Stimulated activated effector memory CD8-positive, alpha-beta T cell treated with anti-CD3 and anti-CD28 coated beads, Interleukin-12 subunit alpha, Interleukin-12 subunit beta, amount 100 ng/mL, for 72 hours (primary cell): ENCODE results near the gene ABCD4.

ENCODE experiments used
- ATAC-seq: fragments of 150-1000 bp; cut with Tn5 transposase; 2 replicates; pipeline ENCODE4 v1.10.0; 2021
- DNase-seq, 2 donors: peaks; one replicate each; pipeline ENCODE4 v3.0.0; 2021 to 2022; ENCODE audit warnings: low spot score in 2 of 2
- H3K27ac Mint-ChIP-seq: one replicate; pipeline ENCODE4 v1.8.0; 2022; ENCODE audit warnings: mild to moderate bottlenecking, mixed read lengths
- H3K36me3 Mint-ChIP-seq: one replicate; pipeline ENCODE4 v1.8.0; 2022; ENCODE audit warnings: mild to moderate bottlenecking, mixed read lengths
- H3K4me1 Mint-ChIP-seq: one replicate; pipeline ENCODE4 v1.8.0; 2022; ENCODE audit warnings: mixed read lengths
- H3K4me3 Mint-ChIP-seq: one replicate; pipeline ENCODE4 v1.8.0; 2022; ENCODE audit warnings: mild to moderate bottlenecking, mixed read lengths
- H3K9me3 Mint-ChIP-seq: one replicate; pipeline ENCODE4 v1.8.0; 2022; ENCODE audit warnings: mixed read lengths

Gene ABCD4

DNA sequence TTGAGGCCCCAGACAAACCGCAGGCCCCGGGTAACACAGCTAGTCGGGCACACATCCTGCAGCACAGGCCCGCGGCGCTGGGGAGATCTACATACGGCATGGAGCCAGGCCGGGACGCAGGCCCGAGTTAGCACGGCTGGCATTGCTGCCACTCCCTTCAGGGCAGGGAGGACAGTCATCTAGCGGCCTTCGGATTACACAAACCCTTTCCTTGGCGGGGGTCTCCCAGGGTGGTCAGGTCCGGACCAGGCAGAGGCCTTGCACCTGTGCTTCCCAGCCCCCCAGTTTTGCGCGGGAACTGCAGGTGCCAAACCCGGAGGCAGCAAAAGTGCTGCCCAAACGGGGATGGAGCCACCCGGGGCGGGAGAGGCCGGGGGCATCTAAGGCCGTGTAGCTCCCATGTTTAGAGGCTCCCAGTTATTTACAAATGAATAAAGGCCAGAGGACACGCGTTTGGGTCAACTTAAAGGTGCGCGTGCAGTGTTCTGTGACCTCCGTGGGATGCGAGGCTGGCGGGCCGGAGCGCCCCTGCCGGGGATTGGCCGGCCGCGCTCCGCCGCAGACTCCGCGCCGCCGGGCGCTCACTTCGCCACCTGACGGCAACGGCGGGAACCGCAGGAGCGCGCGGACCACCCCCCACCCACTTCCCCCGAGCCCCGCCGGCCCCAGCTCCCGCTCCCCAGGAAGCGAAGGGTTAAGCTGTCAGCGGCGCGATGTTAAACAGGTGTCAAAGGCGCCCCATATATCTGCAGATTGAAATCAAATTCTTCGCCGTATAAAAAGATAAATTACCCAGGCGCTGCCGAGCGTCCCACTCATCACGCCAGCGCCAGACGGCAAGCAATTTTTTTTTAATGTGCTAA lies 45.4 kb downstream of the ABCD4 start:
- Mint-ChIP-seq H3K27ac (no peak overlapping the region), H3K36me3 (no peaks in the 10 kb centered on the region), H3K4me3 (peak overlapping the region; percentile 70), H3K4me1 (peaks cover 6% of the 10 kb centered on the region), H3K9me3 (no peaks in the 10 kb centered on the region)
- ATAC-seq (peak; percentile 86), DNase-seq (peak; percentile 67 to 83)

DNA sequence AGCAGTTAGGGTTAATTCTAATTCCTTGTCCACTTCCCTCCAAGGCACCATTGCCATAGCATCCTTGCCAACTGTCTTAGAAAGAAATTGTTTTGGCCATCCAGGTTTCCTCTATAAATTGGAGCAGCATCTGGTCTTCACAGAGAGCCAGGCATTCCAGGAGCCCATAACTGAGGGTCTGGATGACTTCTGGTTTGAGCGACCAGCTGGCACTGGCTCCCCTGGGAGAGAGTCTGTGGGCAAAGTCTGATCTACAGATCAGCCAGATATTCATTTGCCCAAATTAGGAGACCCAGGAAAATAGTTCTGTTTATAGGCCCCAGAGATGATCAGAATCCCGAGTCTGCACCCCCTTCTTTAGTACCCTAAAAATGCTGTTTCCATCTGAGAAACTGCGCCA lies 47.5 kb downstream of the ABCD4 start:
- DNase-seq (no peak), ATAC-seq (no peak)
- Mint-ChIP-seq H3K9me3 (no peaks in the 10 kb centered on the region), H3K4me1 (peaks cover 15% of the 10 kb centered on the region), H3K4me3 (no peak overlapping the region), H3K27ac (no peak overlapping the region), H3K36me3 (peaks cover 4% of the 10 kb centered on the region)

GRCh38 chr14:74249433-74250375 lies 53.0 kb downstream of the ABCD4 start:
- Mint-ChIP-seq H3K9me3 (no peaks in the 10 kb centered on the region), H3K27ac (no peak overlapping the region), H3K4me1 (peaks cover 9% of the 10 kb centered on the region), H3K36me3 (peaks cover 4% of the 10 kb centered on the region), H3K4me3 (no peak overlapping the region)
- DNase-seq (no peak), ATAC-seq (no peak)

- DNase-seq (no peak), ATAC-seq (no peak)
- Mint-ChIP-seq H3K36me3 (peaks cover 4% of the 10 kb centered on the region), H3K4me3 (no peak overlapping the region), H3K9me3 (no peaks in the 10 kb centered on the region), H3K27ac (no peak overlapping the region), H3K4me1 (peaks cover 9% of the 10 kb centered on the region)
Measured at GRCh38 chr14:74248017-74248416, 54.7 kb downstream of the ABCD4 start.

DNA sequence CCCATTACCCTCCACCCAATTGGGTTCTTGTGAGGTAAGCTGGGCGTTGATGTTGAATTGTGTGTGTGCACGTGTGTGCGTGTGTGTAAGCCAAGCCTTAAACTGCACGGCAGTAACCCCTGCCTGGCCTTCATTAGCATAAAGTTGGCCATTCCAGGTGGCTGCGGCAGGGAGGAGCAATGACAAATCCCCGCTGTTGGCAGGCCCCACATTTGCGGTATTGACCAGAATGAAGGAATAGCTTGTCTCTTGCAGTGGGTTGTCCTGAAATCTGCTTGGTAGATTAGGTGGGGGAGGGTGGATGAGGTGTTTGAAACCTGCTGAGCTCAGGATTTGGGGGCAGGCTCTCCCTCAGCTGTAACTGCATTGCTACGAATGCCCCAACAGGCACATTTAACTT lies 56.2 kb downstream of the ABCD4 start:
- Mint-ChIP-seq H3K27ac (no peak overlapping the region), H3K36me3 (no peaks in the 10 kb centered on the region), H3K9me3 (no peaks in the 10 kb centered on the region), H3K4me1 (peaks cover 16% of the 10 kb centered on the region), H3K4me3 (no peak overlapping the region)
- ATAC-seq, result no peak
- DNase-seq, result no peak

DNA sequence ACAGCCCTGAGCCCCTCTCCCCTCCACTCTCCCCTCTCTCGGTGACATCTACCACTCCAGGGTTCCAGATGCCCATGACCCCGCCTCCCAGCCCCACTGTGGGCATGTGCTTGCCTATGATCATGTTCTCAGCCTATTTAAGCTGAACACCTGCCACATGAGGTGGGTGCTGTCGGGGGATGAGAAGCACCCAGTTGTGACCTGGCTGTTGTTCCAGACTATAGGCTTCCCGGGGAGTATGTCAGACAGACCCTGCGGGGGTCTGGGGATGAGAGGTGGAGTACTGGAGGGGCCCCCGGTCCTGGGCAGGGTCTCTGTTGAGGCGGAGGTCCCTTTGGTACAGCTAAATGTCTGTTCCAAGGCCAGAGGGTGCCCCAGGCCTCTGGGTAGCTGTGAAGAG lies 57.4 kb downstream of the ABCD4 start:
- H3K9me3 Mint-ChIP-seq, result no peaks in the 10 kb centered on the region
- H3K4me3 Mint-ChIP-seq, result no peak overlapping the region
- H3K4me1 Mint-ChIP-seq, result peaks cover 24% of the 10 kb centered on the region
- no peaks in the 10 kb centered on the region for H3K36me3 Mint-ChIP-seq
- DNase-seq (no peak), ATAC-seq (no peak)
- H3K27ac Mint-ChIP-seq, result no peak overlapping the region

- Mint-ChIP-seq H3K36me3 (no peaks in the 10 kb centered on the region), H3K27ac (no peak overlapping the region), H3K9me3 (no peaks in the 10 kb centered on the region), H3K4me1 (peaks cover 26% of the 10 kb centered on the region), H3K4me3 (no peak overlapping the region)
- ATAC-seq, result no peak
- DNase-seq, result no peak
Measured at GRCh38 chr14:74244115-74244514, 58.6 kb downstream of the ABCD4 start.

DNA sequence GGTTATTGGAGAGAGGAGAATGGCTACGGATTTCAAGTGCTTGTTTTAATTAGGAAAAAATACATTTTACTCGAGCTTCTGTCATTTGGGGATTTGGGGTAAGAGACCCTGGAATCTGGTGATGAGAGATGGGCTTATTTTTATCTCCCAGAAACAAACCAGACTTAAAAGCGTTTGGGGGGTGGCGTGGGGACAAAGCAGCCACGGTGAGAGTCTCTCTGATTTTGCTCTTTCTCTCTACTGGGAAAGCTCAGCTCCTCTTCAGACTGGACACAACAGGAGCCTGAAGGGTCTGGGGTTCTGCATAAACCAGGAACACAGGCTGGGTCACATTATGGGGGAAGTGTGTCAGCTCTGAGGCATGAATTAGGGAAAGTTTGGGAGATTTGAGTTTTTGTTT lies 59.7 kb downstream of the ABCD4 start:
- H3K4me3 Mint-ChIP-seq, result no peak overlapping the region

GRCh38 chr14:74242780-74243042 lies 60.0 kb downstream of the ABCD4 start:
- DNase-seq (no peak), ATAC-seq (no peak)
- H3K27ac Mint-ChIP-seq, result no peak overlapping the region
- peaks cover 26% of the 10 kb centered on the region for H3K4me1 Mint-ChIP-seq
- no peaks in the 10 kb centered on the region for H3K36me3 Mint-ChIP-seq
- H3K4me3 Mint-ChIP-seq, result no peak overlapping the region
- no peaks in the 10 kb centered on the region for H3K9me3 Mint-ChIP-seq

More for the DNA sequence above, 59.7 kb downstream of the ABCD4 start:
- DNase-seq (no peak), ATAC-seq (no peak)
- no peaks in the 10 kb centered on the region for H3K9me3 Mint-ChIP-seq
- H3K36me3 Mint-ChIP-seq, result no peaks in the 10 kb centered on the region
- H3K4me1 Mint-ChIP-seq, result peaks cover 26% of the 10 kb centered on the region
- no peak overlapping the region for H3K27ac Mint-ChIP-seq

- Mint-ChIP-seq H3K9me3 (no peaks in the 10 kb centered on the region), H3K4me3 (peak overlapping the region; percentile 59), H3K36me3 (no peaks in the 10 kb centered on the region), H3K27ac (no peak overlapping the region), H3K4me1 (peaks cover 26% of the 10 kb centered on the region)
- DNase-seq (no peak), ATAC-seq (no peak)
Measured at GRCh38 chr14:74242021-74242779, 60.5 kb downstream of the ABCD4 start.

DNA sequence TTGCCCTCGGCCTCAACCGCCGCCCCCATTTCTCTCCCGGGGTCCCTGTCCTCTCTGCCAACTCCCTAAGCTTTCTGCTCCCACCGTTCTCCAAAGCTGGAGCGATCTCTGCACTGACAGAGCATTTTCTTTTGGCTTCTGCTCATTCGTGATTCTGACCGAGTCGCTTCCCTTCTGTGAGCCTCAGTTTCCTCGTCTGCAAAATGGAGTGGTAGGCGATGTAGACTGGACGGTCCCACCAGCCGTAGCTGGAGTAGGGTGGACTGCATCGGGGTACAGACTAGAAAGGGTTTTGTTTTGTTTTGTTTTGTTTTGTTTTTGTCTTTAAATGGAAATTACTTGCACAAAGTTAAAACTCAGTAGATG lies 61.1 kb downstream of the ABCD4 start:
- peak overlapping the region; percentile 59 for H3K4me3 Mint-ChIP-seq
- DNase-seq, result no peak
- no peak for ATAC-seq
- H3K9me3 Mint-ChIP-seq, result no peaks in the 10 kb centered on the region
- no peak overlapping the region for H3K27ac Mint-ChIP-seq
- peaks cover 26% of the 10 kb centered on the region for H3K4me1 Mint-ChIP-seq
- H3K36me3 Mint-ChIP-seq, result no peaks in the 10 kb centered on the region

GRCh38 chr14:74240794-74241651 lies 61.7 kb downstream of the ABCD4 start:
- Mint-ChIP-seq H3K4me1 (peaks cover 26% of the 10 kb centered on the region), H3K27ac (no peak overlapping the region), H3K36me3 (no peaks in the 10 kb centered on the region), H3K4me3 (peak overlapping the region; percentile 59), H3K9me3 (no peaks in the 10 kb centered on the region)
- ATAC-seq (no peak), DNase-seq (no peak)

GRCh38 chr14:74239848-74240793 lies 62.6 kb downstream of the ABCD4 start:
- Mint-ChIP-seq H3K9me3 (no peaks in the 10 kb centered on the region), H3K27ac (no peak overlapping the region), H3K4me3 (peak overlapping the region; percentile 59), H3K36me3 (no peaks in the 10 kb centered on the region), H3K4me1 (peaks cover 26% of the 10 kb centered on the region)
- DNase-seq, result no peak
- peak; percentile 24 for ATAC-seq
